Measurements from ENCODE around the gene ENTR1. TPM values are rescaled to one million over a fixed set of nuclear protein-coding genes. Genes with fewer than 3 reads are reported as not detected.

ENTR1 gene
- total and polyA plus RNA-seq, 2 of the 13 experiments (the other 11 are each of a cell fraction or from before 2014, with no cell fraction given): 70.1 to 76.4 TPM

DNA sequence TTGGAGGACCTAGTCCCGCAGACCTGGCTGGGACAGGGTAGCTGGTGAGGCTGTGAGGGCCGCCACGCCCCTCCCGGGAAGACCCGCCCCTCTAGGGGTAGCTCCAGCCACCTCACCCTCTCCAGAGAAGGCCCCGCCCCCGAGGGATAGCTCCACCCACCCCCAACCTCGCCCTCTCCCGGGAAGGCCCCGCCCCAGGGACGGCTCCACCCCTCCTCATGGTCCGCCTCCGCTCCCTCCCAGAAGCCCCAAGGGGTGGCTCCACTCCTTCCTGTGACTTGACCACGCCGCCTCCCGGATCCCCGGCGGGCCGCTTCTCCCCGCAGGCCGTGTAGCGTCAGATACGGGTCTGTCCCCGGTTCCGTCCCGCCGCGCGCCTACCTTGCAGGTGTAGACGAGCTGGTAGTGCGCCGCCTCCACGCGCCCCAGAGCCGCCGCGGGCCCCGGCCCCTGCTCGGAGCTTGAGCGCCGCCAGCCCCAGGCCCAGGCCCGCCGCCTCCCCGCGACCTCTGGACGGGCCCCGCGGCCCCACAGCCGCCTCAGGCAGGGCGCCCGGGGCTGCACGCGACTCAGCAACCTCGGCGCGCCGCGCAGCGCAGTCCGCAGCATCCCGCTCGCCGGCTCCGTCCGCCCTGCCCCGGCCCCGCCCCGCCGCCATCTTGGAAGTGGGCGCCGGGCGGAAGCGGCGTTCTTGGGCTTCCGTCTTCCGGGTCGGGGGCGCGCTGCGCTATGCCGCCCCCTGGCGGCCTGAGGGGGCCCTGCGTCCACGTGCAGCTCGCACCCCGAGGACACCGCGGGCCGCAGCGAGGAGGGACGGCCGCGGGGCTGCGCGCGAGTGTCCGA is 47.1 kb downstream of the ENTR1 start, which contains the start of gene DNLZ (continued):
- no peak for TF ChIP-seq CENPX (CRISPR knock-in tag; IDR thresholded peaks at IDR 0.05)
- TF ChIP-seq, protein P1, sequence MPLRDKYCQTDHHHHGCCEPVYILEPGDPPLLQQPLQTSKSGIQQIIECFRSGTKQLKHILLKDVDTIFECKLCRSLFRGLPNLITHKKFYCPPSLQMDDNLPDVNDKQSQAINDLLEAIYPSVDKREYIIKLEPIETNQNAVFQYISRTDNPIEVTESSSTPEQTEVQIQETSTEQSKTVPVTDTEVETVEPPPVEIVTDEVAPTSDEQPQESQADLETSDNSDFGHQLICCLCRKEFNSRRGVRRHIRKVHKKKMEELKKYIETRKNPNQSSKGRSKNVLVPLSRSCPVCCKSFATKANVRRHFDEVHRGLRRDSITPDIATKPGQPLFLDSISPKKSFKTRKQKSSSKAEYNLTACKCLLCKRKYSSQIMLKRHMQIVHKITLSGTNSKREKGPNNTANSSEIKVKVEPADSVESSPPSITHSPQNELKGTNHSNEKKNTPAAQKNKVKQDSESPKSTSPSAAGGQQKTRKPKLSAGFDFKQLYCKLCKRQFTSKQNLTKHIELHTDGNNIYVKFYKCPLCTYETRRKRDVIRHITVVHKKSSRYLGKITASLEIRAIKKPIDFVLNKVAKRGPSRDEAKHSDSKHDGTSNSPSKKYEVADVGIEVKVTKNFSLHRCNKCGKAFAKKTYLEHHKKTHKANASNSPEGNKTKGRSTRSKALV (CRISPR knock-in tag; IDR thresholded peaks at IDR 0.05): peak; percentile 68; the same call in 1 of the 2 replicates
- TF ChIP-seq MIER2 (CRISPR knock-in tag; IDR thresholded peaks at IDR 0.05): peak; percentile 44; the same call in 1 of the 2 replicates
- TF ChIP-seq FOXO4 (CRISPR knock-in tag; conservative IDR thresholded peaks at IDR 0.05): no peak
- TF ChIP-seq ZNF580 (CRISPR knock-in tag; IDR thresholded peaks at IDR 0.05; ENCODE audit: borderline replicate concordance, low read depth): peak; percentile 92; the same call in 1 of the 2 replicates
- peak; percentile 84; the same call in 1 of the 2 replicates for TF ChIP-seq ZNF354B (CRISPR knock-in tag; IDR thresholded peaks at IDR 0.05)
- no peak; the same call in 1 of the 2 replicates for TF ChIP-seq CENPBD1 (CRISPR knock-in tag; IDR thresholded peaks at IDR 0.05; ENCODE audit: borderline replicate concordance, low read depth)
- peak; percentile 94 for TF ChIP-seq ZNF430 (CRISPR knock-in tag; IDR thresholded peaks at IDR 0.05)
- TF ChIP-seq, protein P2, sequence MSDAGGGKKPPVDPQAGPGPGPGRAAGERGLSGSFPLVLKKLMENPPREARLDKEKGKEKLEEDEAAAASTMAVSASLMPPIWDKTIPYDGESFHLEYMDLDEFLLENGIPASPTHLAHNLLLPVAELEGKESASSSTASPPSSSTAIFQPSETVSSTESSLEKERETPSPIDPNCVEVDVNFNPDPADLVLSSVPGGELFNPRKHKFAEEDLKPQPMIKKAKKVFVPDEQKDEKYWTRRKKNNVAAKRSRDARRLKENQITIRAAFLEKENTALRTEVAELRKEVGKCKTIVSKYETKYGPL (CRISPR knock-in tag; IDR thresholded peaks at IDR 0.05): no peak
- TF ChIP-seq, protein P3, sequence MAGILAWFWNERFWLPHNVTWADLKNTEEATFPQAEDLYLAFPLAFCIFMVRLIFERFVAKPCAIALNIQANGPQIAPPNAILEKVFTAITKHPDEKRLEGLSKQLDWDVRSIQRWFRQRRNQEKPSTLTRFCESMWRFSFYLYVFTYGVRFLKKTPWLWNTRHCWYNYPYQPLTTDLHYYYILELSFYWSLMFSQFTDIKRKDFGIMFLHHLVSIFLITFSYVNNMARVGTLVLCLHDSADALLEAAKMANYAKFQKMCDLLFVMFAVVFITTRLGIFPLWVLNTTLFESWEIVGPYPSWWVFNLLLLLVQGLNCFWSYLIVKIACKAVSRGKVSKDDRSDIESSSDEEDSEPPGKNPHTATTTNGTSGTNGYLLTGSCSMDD (CRISPR knock-in tag; IDR thresholded peaks at IDR 0.05): peak; percentile 61; the same call in 1 of the 2 replicates
- no peak for TF ChIP-seq GTF2F1 (IDR thresholded peaks at IDR 0.05; ENCODE audit: low read length)
- peak; percentile 98 for TF ChIP-seq MYC (CRISPR knock-in tag; IDR thresholded peaks at IDR 0.05; ENCODE audit: borderline replicate concordance)
- TF ChIP-seq, protein P4, sequence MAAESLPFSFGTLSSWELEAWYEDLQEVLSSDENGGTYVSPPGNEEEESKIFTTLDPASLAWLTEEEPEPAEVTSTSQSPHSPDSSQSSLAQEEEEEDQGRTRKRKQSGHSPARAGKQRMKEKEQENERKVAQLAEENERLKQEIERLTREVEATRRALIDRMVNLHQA (CRISPR knock-in tag; IDR thresholded peaks at IDR 0.05): no peak
- TF ChIP-seq, protein P5, sequence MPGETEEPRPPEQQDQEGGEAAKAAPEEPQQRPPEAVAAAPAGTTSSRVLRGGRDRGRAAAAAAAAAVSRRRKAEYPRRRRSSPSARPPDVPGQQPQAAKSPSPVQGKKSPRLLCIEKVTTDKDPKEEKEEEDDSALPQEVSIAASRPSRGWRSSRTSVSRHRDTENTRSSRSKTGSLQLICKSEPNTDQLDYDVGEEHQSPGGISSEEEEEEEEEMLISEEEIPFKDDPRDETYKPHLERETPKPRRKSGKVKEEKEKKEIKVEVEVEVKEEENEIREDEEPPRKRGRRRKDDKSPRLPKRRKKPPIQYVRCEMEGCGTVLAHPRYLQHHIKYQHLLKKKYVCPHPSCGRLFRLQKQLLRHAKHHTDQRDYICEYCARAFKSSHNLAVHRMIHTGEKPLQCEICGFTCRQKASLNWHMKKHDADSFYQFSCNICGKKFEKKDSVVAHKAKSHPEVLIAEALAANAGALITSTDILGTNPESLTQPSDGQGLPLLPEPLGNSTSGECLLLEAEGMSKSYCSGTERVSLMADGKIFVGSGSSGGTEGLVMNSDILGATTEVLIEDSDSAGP (CRISPR knock-in tag; IDR thresholded peaks at IDR 0.05; ENCODE audit: borderline replicate concordance): peak; percentile 87
- peak; percentile 46; the same call in 1 of the 2 replicates for TF ChIP-seq PPARG (CRISPR knock-in tag; conservative IDR thresholded peaks at IDR 0.05)
- TF ChIP-seq, protein P6, sequence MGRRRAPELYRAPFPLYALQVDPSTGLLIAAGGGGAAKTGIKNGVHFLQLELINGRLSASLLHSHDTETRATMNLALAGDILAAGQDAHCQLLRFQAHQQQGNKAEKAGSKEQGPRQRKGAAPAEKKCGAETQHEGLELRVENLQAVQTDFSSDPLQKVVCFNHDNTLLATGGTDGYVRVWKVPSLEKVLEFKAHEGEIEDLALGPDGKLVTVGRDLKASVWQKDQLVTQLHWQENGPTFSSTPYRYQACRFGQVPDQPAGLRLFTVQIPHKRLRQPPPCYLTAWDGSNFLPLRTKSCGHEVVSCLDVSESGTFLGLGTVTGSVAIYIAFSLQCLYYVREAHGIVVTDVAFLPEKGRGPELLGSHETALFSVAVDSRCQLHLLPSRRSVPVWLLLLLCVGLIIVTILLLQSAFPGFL (CRISPR knock-in tag; IDR thresholded peaks at IDR 0.05): 0 out of 2 replicates have a peak, but pooled peaks have one; percentile 68
- TF ChIP-seq SPEN (CRISPR knock-in tag; IDR thresholded peaks at IDR 0.05; ENCODE audit: low read depth): peak; percentile 57; the same call in 1 of the 2 replicates
- no peak for TF ChIP-seq NR3C1 (CRISPR knock-in tag; IDR thresholded peaks at IDR 0.05)
- TF ChIP-seq ZNF432 (CRISPR knock-in tag; IDR thresholded peaks at IDR 0.05; ENCODE audit: borderline replicate concordance): no peak

All from HepG2 (cell line).